MM.1S (cell line): ENCODE data around the gene FAM107B.
A peak's percentile ranks its signal among the peaks of the same experiment; 100 is the strongest.

Experiments
- DNase-seq: peaks from one replicate; pipeline ENCODE4 v3.0.0-alpha.2; 2015
- H2AFZ ChIP-seq: fragments of 300-600 bp; sonication (generic); 2 replicates; pipeline ENCODE4 v1.6.0; 2016; ENCODE audit warnings: antibody characterized with exemption, low read length
- H3F3A ChIP-seq: fragments of 300-600 bp; sonication (generic); 2 replicates; pipeline ENCODE4 v1.6.1; 2016; ENCODE audit warnings: mild to moderate bottlenecking, antibody characterized with exemption, low read length, moderate library complexity, mixed read lengths; ENCODE audit not compliant: insufficient read depth
- H3K27ac ChIP-seq: fragments of 300-600 bp; sonication (generic); 2 replicates; pipeline ENCODE4 v1.5.1; 2016; ENCODE audit warnings: mild to moderate bottlenecking, low read length
- H3K27me3 ChIP-seq: fragments of 300-600 bp; sonication (generic); replicated peaks from 2 replicates; pipeline ENCODE4 v1.6.0; 2016; ENCODE audit warnings: low read length; ENCODE audit not compliant: insufficient read depth
- H3K36me3 ChIP-seq: fragments of 300-600 bp; sonication (generic); replicated peaks from 2 replicates; pipeline ENCODE4 v1.6.1; 2016; ENCODE audit warnings: mild to moderate bottlenecking, low read length, mixed read lengths; ENCODE audit not compliant: insufficient read depth
- H3K4me1 ChIP-seq: fragments of 300-600 bp; sonication (generic); 2 replicates; pipeline ENCODE4 v1.6.1; 2016; ENCODE audit warnings: low read length, mixed read lengths
- H3K4me2 ChIP-seq: fragments of 300-600 bp; sonication (generic); 2 replicates; pipeline ENCODE4 v1.6.0; 2016; ENCODE audit warnings: low read depth, low read length
- H3K4me3 ChIP-seq: fragments of 300-600 bp; sonication (generic); 2 replicates; pipeline ENCODE4 v1.5.1; 2016; ENCODE audit warnings: low read length, mixed read lengths
- H3K79me2 ChIP-seq: fragments of 300-600 bp; sonication (generic); 2 replicates; pipeline ENCODE4 v1.6.1; 2016; ENCODE audit warnings: mixed run types, low read length, mixed read lengths
- H3K9ac ChIP-seq: fragments of 300-600 bp; sonication (generic); 2 replicates; pipeline ENCODE4 v1.6.1; 2016; ENCODE audit warnings: low read length, mixed read lengths
- H3K9me2 ChIP-seq: fragments of 300-600 bp; sonication (generic); replicated peaks from 2 replicates; pipeline ENCODE4 v1.6.1; 2016; ENCODE audit warnings: mild to moderate bottlenecking, low read length, mixed read lengths; ENCODE audit not compliant: insufficient read depth
- H3K9me3 ChIP-seq: fragments of 300-600 bp; sonication (generic); replicated peaks from 2 replicates; pipeline ENCODE4 v1.6.1; 2016; ENCODE audit warnings: mild to moderate bottlenecking, low read length, mixed read lengths; ENCODE audit not compliant: insufficient read depth
- H4K20me1 ChIP-seq: fragments of 300-600 bp; sonication (generic); 2 replicates; pipeline ENCODE4 v1.6.1; 2016; ENCODE audit warnings: mild to moderate bottlenecking, low read length, moderate library complexity, mixed read lengths; ENCODE audit not compliant: insufficient read depth
- EZH2 ChIP-seq: fragments of 300-600 bp; sonication (generic); optimal IDR thresholded peaks from 2 replicates; pipeline ENCODE3; 2017; ENCODE audit warnings: low read depth, mild to moderate bottlenecking, antibody characterized with exemption, low read length, mixed read lengths
- EZH2phosphoT487 ChIP-seq: fragments of 300-600 bp; sonication (generic); IDR thresholded peaks from 2 replicates; pipeline ENCODE4 v1.6.1; 2018; ENCODE audit warnings: antibody characterized with exemption, low read length
- TF ChIP-seq, protein P1 (sequence below): fragments of 300-600 bp; sonication (generic); IDR thresholded peaks from 2 replicates; pipeline ENCODE4 v1.5.1; 2016; ENCODE audit warnings: antibody characterized with exemption, low read length, mixed read lengths

FAM107B gene

DNA sequence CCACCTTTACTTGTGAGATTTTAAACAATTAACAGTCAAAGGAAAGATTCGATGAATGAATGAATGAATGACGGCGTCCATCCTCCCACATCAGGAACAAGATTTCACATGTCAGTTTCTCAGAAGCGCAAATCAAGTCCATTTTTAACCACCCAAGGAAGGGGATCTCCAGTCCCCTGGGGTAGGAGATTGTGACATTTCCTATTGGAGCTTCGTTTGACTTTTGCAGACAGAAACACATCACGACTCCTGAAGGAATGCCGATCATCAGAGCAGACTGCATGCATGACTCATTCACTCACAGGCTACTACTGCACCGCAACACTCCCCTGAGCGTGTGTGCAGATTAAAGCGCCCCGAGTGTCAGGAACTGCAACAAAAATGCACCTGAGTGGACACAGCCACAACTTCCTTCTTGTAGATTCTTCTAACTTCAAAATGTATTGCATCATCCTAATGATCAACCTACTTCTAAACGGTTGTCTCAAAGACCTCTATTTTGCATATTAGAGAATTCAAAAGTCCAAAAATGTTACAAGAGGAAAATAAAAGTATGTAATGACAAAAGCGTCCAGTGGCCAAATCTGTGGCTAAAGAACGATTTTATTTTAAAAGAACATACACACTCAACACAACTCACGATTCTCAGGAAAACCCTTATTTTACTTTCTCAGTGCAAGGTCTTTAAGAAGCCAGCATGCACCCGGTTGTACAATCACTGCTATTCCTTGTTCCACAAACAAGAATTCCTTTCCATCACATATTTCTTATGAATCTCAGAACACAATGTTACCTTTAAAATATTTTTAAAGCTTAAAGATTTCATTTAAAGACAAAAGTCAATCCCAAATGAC is 172.6 kb downstream of the FAM107B start:
- Histone ChIP-seq H3K9me2 (no peaks in the 10 kb centered on the region), H3K4me2 (peak overlapping the region; percentile 62), H3K27ac (peak overlapping the region; percentile 60), H3K4me1 (peaks cover 11% of the 10 kb centered on the region), H3K9ac (peak overlapping the region; percentile 84), H3K9me3 (no peaks in the 10 kb centered on the region), H3K79me2 (peaks cover 66% of the 10 kb centered on the region), H3K36me3 (peaks cover 9% of the 10 kb centered on the region; the same call in 1 of the 2 replicates), H4K20me1 (0 out of 2 replicates have a peak, but pooled peaks cover 2% of the 10 kb centered on the region), H2AFZ (no peak overlapping the region), H3F3A (0 out of 2 replicates have a peak, but pooled peaks cover 13% of the 10 kb centered on the region), H3K27me3 (0 out of 2 replicates have a peak, but pooled peaks cover 4% of the 10 kb centered on the region), H3K4me3 (peak overlapping the region; percentile 78)
- TF ChIP-seq, protein P1, sequence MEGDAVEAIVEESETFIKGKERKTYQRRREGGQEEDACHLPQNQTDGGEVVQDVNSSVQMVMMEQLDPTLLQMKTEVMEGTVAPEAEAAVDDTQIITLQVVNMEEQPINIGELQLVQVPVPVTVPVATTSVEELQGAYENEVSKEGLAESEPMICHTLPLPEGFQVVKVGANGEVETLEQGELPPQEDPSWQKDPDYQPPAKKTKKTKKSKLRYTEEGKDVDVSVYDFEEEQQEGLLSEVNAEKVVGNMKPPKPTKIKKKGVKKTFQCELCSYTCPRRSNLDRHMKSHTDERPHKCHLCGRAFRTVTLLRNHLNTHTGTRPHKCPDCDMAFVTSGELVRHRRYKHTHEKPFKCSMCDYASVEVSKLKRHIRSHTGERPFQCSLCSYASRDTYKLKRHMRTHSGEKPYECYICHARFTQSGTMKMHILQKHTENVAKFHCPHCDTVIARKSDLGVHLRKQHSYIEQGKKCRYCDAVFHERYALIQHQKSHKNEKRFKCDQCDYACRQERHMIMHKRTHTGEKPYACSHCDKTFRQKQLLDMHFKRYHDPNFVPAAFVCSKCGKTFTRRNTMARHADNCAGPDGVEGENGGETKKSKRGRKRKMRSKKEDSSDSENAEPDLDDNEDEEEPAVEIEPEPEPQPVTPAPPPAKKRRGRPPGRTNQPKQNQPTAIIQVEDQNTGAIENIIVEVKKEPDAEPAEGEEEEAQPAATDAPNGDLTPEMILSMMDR = no peak
- TF ChIP-seq EZH2 (no peak), EZH2phosphoT487 (no peak)
- peak; percentile 76 for DNase-seq

DNA sequence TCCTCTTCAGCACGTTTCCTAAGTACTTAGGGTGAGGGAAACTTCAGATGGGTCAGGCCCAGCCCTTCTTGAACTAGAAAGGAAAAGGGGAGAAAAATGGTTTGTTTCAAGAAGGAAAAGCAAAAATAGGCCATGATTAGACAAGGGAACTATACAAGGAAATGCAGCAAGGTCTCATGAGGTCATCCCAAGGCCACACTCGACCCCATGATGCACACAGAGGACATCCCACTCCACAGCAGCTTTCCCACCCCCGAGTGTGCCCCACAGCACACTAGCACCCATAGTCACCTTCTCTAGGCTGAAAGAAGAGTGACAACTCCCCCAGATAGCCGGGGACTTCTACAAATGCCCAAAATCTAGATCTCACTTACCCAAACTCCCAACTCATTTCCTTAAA is 173.4 kb downstream of the FAM107B start:
- no peaks in the 10 kb centered on the region for H3K9me3 ChIP-seq
- peak overlapping the region; percentile 84; the same call in 1 of the 2 replicates for H3K9ac ChIP-seq
- peaks cover 11% of the 10 kb centered on the region for H3K4me1 ChIP-seq
- peak overlapping the region; percentile 62 for H3K4me2 ChIP-seq
- H3K79me2 ChIP-seq = peaks cover 73% of the 10 kb centered on the region
- H3K27ac ChIP-seq = peak overlapping the region; percentile 60; the same call in 1 of the 2 replicates
- H4K20me1 ChIP-seq = peaks cover 8% of the 10 kb centered on the region
- no peaks in the 10 kb centered on the region for H3K9me2 ChIP-seq
- 0 out of 2 replicates have a peak, but pooled peaks cover 13% of the 10 kb centered on the region for H3F3A ChIP-seq
- peaks cover 9% of the 10 kb centered on the region; the same call in 1 of the 2 replicates for H3K36me3 ChIP-seq
- TF ChIP-seq, protein P1 = no peak
- no peak for TF ChIP-seq EZH2
- TF ChIP-seq EZH2phosphoT487 = no peak
- H2AFZ ChIP-seq = no peak overlapping the region
- no peak for DNase-seq
- H3K27me3 ChIP-seq = 0 out of 2 replicates have a peak, but pooled peaks cover 4% of the 10 kb centered on the region
- H3K4me3 ChIP-seq = peak overlapping the region; percentile 78; the same call in 1 of the 2 replicates

DNA sequence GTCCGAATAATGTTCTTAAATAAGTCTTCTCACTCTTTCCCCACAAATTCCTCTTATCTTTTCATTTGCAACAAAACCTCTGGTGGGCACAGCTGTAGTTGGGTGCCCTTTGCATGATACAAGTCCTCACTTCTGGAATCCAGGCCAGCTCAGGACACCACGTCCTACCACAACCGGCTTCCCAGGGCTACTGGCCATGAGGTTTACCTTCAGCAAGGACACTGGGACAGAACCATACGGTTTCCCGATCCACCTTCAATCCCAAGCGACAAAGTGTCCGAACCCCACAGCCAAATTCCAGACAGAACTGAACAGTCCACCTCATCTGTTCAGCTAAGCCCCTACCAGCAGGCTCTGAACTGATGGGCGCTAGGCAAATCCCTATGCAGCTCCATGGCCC is 174.6 kb downstream of the FAM107B start:
- H3K9me2 ChIP-seq = no peaks in the 10 kb centered on the region
- H3K79me2 ChIP-seq = peaks cover 86% of the 10 kb centered on the region
- H3K27ac ChIP-seq = no peak overlapping the region
- H3K4me3 ChIP-seq = no peak overlapping the region
- DNase-seq = no peak
- H3K9me3 ChIP-seq = no peaks in the 10 kb centered on the region
- no peak overlapping the region for H3K9ac ChIP-seq
- H2AFZ ChIP-seq = no peak overlapping the region
- peaks cover 11% of the 10 kb centered on the region for H3K4me1 ChIP-seq
- H4K20me1 ChIP-seq = peaks cover 8% of the 10 kb centered on the region
- no peak overlapping the region for H3K4me2 ChIP-seq
- H3F3A ChIP-seq = 0 out of 2 replicates have a peak, but pooled peaks cover 13% of the 10 kb centered on the region
- TF ChIP-seq EZH2 = no peak
- TF ChIP-seq, protein P1 = no peak
- no peak for TF ChIP-seq EZH2phosphoT487
- 0 out of 2 replicates have a peak, but pooled peaks cover 3% of the 10 kb centered on the region for H3K27me3 ChIP-seq
- H3K36me3 ChIP-seq = peaks cover 9% of the 10 kb centered on the region; the same call in 1 of the 2 replicates
